Fibroblast of gingiva (primary cell): ENCODE data around the gene IQCN.

ENCODE experiments used
- DNase-seq: peaks from one replicate; pipeline ENCODE4 v3.0.0-alpha.2; 2011; ENCODE audit warnings: low read depth

IQCN gene

GRCh38 chr19:18208098-18208951, 65.9 kb downstream of the IQCN start:
- peak; percentile 60 for DNase-seq
